GM12872 (cell line): Measurements from ENCODE around the gene SUMO1.

Source experiments
- CTCF ChIP-seq: IDR thresholded peaks from 3 replicates; pipeline ENCODE4 v1.5.1; 2011; ENCODE audit warnings: low read depth, mild to moderate bottlenecking, low read length, moderate library complexity; ENCODE audit not compliant: insufficient read depth

The SUMO1 gene

GRCh38 chr2:202238234-202239197 lies at the start of gene SUMO1:
TSS of gene SUMO1 (minus strand) at chr2:202238597. CDS start at chr2:202238451, 146 bp downstream.
- TF ChIP-seq CTCF, result no peak

GRCh38 chr2:202286595-202286994 lies 48.2 kb upstream of the SUMO1 start:
- no peak for TF ChIP-seq CTCF

GRCh38 chr2:202278944-202279343 lies 40.5 kb upstream of the SUMO1 start:
- TF ChIP-seq CTCF, result peak; percentile 54; the same call in 2 of the 3 replicates

- TF ChIP-seq CTCF, result no peak
Measured at GRCh38 chr2:202278036-202278760, 39.8 kb upstream of the SUMO1 start.

- TF ChIP-seq CTCF, result no peak
Measured at GRCh38 chr2:202270487-202270886, 32.1 kb upstream of the SUMO1 start.

GRCh38 chr2:202269585-202269984 lies 31.2 kb upstream of the SUMO1 start:
- no peak for TF ChIP-seq CTCF

- no peak for TF ChIP-seq CTCF
Measured at GRCh38 chr2:202267495-202267894, 29.1 kb upstream of the SUMO1 start.
